ENCODE measurements around the gene LRRN1. TPM values are rescaled to one million over a fixed set of nuclear protein-coding genes. Genes with fewer than 3 reads are reported as not detected.
"Not testable (repeated sequence)": the region's sequence is repeated elsewhere in the genome, so short reads cannot be mapped to it uniquely, and the experiment has no call there.

The LRRN1 gene
- total RNA-seq, 4 donors from 2014 or later = 0.40 to 3.1 (median 1.6) TPM

DNA sequence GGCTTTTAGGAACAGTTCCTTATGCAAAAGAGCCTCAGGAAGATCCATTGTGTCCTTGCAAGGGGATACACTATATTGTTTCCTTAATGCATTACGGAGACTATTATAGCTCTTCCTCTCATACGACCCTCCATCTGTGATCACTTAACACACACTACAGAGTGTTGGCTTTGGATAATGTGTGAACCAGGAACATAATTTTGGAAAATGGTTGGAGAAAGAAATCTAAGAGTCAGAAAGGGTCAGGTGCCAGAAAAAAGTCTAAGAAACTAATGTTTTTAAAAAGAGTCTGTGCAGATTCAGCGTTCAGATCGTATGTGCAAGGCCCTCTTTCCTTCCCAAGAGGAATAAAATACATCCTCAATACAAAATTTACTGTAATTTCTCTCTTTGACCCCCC, 27.3 kb downstream of the LRRN1 start:
- ATAC-seq = no peak
- Histone ChIP-seq H3K27ac (no peak overlapping the region), H3K9me3 (no peaks in the 10 kb centered on the region), H3K4me1 (no peaks in the 10 kb centered on the region), H3K36me3 (no peaks in the 10 kb centered on the region), H3K4me3 (no peak overlapping the region), H3K27me3 (no peaks in the 10 kb centered on the region)
- no peak for TF ChIP-seq POLR2AphosphoS5 (IDR thresholded peaks at IDR 0.05)
- TF ChIP-seq, protein P1, sequence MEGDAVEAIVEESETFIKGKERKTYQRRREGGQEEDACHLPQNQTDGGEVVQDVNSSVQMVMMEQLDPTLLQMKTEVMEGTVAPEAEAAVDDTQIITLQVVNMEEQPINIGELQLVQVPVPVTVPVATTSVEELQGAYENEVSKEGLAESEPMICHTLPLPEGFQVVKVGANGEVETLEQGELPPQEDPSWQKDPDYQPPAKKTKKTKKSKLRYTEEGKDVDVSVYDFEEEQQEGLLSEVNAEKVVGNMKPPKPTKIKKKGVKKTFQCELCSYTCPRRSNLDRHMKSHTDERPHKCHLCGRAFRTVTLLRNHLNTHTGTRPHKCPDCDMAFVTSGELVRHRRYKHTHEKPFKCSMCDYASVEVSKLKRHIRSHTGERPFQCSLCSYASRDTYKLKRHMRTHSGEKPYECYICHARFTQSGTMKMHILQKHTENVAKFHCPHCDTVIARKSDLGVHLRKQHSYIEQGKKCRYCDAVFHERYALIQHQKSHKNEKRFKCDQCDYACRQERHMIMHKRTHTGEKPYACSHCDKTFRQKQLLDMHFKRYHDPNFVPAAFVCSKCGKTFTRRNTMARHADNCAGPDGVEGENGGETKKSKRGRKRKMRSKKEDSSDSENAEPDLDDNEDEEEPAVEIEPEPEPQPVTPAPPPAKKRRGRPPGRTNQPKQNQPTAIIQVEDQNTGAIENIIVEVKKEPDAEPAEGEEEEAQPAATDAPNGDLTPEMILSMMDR (IDR thresholded peaks at IDR 0.05) = no peak
- no peak for TF ChIP-seq POLR2A (IDR thresholded peaks at IDR 0.05)
- no peak for TF ChIP-seq EP300 (IDR thresholded peaks at IDR 0.05)
- whole genome bisulfite sequencing, 2 donors (ENCODE audit: low coverage in 1 of 2) = 68 to 76% methylated on average over 4 of the region's 4 CpGs

DNA sequence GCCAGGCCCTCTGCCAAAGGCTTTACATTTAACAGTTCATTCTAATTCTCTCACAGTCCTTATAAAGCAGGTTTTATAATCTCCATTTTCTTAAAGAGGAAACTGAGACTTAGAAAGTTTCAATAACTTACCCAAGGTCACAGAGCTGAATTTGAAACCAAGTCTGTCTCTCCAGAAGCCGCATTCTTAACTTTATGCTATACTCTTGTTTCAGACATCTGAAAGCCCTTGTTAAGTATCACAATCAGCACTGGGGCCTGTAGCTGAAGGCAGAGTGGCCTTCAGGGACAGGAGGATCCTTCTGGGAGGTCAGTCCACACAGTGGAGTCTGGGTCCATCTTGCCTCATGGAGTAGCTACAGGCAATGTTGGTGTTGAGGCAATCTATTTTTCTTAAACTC, 27.9 kb downstream of the LRRN1 start:
- WGBS, 2 donors (ENCODE audit: low coverage in 1 of 2) = 100% methylated on average over 1 of the region's 1 CpG
- H3K4me3 ChIP-seq = no peak overlapping the region
- H3K27me3 ChIP-seq = no peaks in the 10 kb centered on the region
- no peak for TF ChIP-seq POLR2A (IDR thresholded peaks at IDR 0.05)
- TF ChIP-seq POLR2AphosphoS5 (IDR thresholded peaks at IDR 0.05) = no peak
- no peak for TF ChIP-seq EP300 (IDR thresholded peaks at IDR 0.05)
- TF ChIP-seq, protein P1 (IDR thresholded peaks at IDR 0.05) = no peak
- H3K27ac ChIP-seq = no peak overlapping the region
- H3K9me3 ChIP-seq = peaks cover 0 to 3% (median 0%) of the 10 kb centered on the region in 3 donors
- no peak for ATAC-seq
- H3K4me1 ChIP-seq = no peaks in the 10 kb centered on the region
- H3K36me3 ChIP-seq = no peaks in the 10 kb centered on the region

DNA sequence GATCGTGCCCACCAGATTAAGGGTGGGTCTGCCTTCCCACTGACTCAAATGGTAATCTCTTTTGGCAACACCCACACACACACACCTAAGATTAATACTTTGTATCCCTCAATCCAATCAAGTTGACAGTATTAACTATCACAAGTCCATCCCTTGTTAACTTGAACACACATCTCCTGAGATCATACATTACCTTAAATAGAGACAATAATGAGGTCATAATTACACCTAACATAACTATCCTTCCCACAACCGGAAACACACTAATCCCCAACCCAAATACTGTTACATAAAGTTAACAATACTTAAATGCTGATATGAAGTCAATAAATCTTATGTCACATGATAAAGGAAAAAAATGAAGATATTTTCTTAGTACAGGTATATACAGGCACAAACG, 29.2 kb downstream of the LRRN1 start:
- not testable (repeated sequence) for ATAC-seq, H3K4me1 ChIP-seq, H3K27ac ChIP-seq, H3K4me3 ChIP-seq, H3K27me3 ChIP-seq, H3K36me3 ChIP-seq
- WGBS, 2 donors (ENCODE audit: low coverage in 1 of 2) = 74 to 86% methylated on average over 3 of the region's 3 CpGs
- H3K9me3 ChIP-seq = peaks cover 0 to 16% (median 0%) of the 10 kb centered on the region in 3 donors

DNA sequence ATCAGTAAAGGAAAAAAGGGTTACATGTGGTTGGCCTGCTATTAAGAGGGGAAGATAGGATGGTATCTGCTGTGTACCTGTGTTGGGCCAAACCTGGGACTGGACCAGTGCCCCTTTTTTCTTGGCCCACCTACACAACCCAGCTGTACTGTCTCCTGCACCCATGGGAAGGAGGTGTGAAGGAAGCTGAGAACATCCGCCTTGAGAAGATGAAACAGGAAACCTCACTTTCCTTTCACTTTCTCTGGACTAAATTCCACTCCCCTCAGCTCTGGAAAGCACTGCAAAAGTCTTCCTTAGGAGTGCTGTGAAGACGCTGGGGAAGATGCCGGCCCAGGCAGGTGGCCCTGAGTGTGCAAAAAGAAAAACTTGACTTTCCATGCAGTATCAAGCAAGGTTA, 37.6 kb downstream of the LRRN1 start:
- Histone ChIP-seq H3K27ac (no peak overlapping the region), H3K4me1 (no peaks in the 10 kb centered on the region), H3K4me3 (no peak overlapping the region), H3K27me3 (no peaks in the 10 kb centered on the region), H3K9me3 (peaks cover 0 to 27% (median 0%) of the 10 kb centered on the region in 3 donors), H3K36me3 (peaks cover 0 to 4% of the 10 kb centered on the region in 2 donors)
- 90% methylated on average over 3 of the region's 3 CpGs; no CpG with 5 or more reads in 1 of the 2 donors for WGBS, 2 donors (ENCODE audit: low coverage in 1 of 2)
- no peak for ATAC-seq
- no peak for TF ChIP-seq EP300 (IDR thresholded peaks at IDR 0.05)
- TF ChIP-seq POLR2A (IDR thresholded peaks at IDR 0.05) = no peak

DNA sequence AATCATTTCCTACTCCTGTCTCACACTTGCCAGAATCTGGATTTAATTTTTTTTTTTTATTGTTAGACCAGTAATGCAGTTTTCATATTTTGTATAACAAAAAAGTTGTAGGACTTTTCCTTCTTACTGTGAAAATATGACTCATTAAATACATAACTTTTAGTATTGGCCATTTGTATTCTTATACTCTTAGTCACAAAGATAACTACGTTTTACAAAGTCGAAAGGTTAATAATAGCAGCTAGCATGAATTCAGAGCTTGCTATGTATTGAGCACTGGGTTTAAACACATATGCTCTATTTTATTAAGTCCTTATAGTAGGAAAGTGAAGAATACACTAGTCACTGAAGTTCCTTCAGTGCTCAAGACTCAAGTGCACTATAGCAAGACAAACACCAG, 43.1 kb downstream of the LRRN1 start:
- H3K4me1 ChIP-seq = no peaks in the 10 kb centered on the region
- no peak for ATAC-seq
- TF ChIP-seq EP300 (IDR thresholded peaks at IDR 0.05) (no peak), POLR2AphosphoS5 (IDR thresholded peaks at IDR 0.05) (no peak), POLR2A (IDR thresholded peaks at IDR 0.05) (no peak)
- TF ChIP-seq, protein P1 (IDR thresholded peaks at IDR 0.05) = no peak
- no peak overlapping the region for H3K27ac ChIP-seq
- WGBS, 2 donors (ENCODE audit: low coverage in 1 of 2) = 68 to 95% methylated on average over 2 of the region's 2 CpGs
- H3K36me3 ChIP-seq = peaks cover 0 to 9% of the 10 kb centered on the region in 2 donors
- peaks cover 0 to 3% (median 0%) of the 10 kb centered on the region in 3 donors for H3K9me3 ChIP-seq
- no peak overlapping the region for H3K4me3 ChIP-seq
- no peaks in the 10 kb centered on the region for H3K27me3 ChIP-seq

DNA sequence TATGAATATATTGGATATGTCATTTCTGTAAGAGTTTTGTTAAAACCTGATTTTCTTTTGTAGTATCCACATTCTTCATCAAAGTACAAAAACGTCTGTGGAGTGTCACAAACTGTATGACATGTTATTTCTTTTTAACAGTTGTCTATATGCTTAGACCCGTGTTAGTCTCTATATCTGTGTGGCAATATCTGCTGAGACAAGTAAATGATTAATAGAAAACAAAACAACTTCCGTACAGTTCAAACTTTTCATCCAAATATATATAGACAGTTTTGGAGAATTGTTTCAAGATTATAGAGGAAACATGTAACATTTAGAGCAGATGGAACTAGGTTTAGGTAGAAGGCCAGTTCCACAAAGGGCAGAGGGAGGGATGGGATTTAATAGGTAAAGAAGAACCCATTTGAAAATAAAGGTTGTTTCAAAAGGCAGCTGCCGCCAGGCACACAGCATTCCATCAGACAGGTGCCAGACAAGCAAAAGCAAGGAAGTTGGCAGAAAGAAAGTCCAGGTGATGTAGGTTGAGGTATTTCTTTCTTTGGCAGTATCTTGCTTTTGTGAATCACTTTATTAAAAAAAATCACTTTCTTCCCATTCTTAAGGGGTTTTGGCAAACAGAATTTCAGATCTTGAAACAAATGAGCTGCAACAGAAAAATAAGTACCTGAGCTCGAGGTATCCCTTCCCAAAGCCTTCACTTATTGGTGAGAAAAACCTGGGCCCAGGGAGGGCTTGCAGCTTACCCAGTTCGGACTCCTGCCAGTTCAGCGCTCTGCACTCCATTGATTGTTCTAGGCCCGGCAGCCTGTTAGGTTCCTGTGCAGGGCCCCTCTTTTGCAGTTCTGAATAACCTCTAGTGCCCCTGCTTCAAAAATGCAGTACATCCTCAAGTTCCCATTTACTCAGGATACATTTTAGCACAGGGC, 49.0 kb downstream of the LRRN1 start:
- no peak for ATAC-seq
- Histone ChIP-seq H3K27ac (no peak overlapping the region), H3K27me3 (no peaks in the 10 kb centered on the region), H3K4me3 (no peak overlapping the region), H3K4me1 (no peaks in the 10 kb centered on the region), H3K36me3 (peaks cover 0 to 9% of the 10 kb centered on the region in 2 donors), H3K9me3 (no peaks in the 10 kb centered on the region)
- WGBS, 2 donors (ENCODE audit: low coverage in 1 of 2) = 84 to 88% methylated on average over 8 of the region's 8 CpGs
- TF ChIP-seq, protein P1 (IDR thresholded peaks at IDR 0.05) = no peak
- no peak for TF ChIP-seq POLR2AphosphoS5 (IDR thresholded peaks at IDR 0.05)
